ENCODE data around the gene FHOD1.

DNA sequence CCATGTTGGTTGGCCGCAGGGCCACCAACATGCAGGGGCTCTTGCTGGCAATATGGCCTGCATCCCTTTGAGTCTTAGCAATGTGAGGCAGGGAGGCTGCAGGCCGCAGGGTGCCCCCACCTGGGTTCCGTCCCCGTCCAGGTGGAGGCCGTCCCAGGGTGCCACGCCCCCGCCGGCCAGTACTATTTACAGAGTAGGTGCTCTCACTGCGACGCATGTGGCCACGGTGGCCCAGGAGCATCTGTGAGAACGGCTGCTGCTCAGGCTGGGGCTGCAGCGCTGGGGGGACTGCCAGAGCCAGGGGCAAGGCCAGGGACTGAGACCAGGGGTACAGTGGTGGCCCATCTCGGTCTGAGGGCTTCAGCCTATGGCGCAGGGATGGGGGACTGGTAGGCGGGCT lies 67.1 kb downstream of the FHOD1 start:
- TF ChIP-seq REST (IDR thresholded peaks at IDR 0.05; ENCODE audit: insufficient read depth in 1 of 2, low read depth in 2 of 2, low read length in 2 of 2) (no peak), POLR2AphosphoS5 (IDR thresholded peaks at IDR 0.05; ENCODE audit: low read depth, low read length) (no peak), SIN3A (IDR thresholded peaks at IDR 0.05; ENCODE audit: borderline replicate concordance, insufficient read depth, low read length) (no peak), TAF1 (IDR thresholded peaks at IDR 0.05; ENCODE audit: borderline replicate concordance, insufficient read depth, low read length) (no peak), FOXP2 (optimal IDR thresholded peaks at IDR 0.05; ENCODE audit: borderline replicate concordance, extremely low read depth, extremely low read length, insufficient read depth) (no peak)

All from PFSK-1 (cell line).